GM12892 (cell line): ENCODE data around the gene GHR.

Experiments
- DNase-seq: peaks from one replicate; pipeline ENCODE4 v3.0.0; 2011; ENCODE audit not compliant: insufficient read length
- FAIRE-seq: peaks from 2 replicates; lab custom pipeline; 2011; peaks lifted over from hg19 to GRCh38; lab: Jason Lieb, UNC
- POLR2A ChIP-seq: IDR thresholded peaks from 2 replicates; pipeline ENCODE4 v1.6.1; 2011; ENCODE audit warnings: low read depth, low read length, control low read depth
- POLR2AphosphoS5 ChIP-seq: IDR thresholded peaks from 2 replicates; pipeline ENCODE4 v1.6.1; 2011; ENCODE audit warnings: low read depth, low read length, control low read depth
- TAF1 ChIP-seq: IDR thresholded peaks from 2 replicates; pipeline ENCODE4 v1.6.1; 2011; ENCODE audit warnings: low read depth, mild to moderate bottlenecking, control low read depth, low read length, borderline replicate concordance

Gene GHR

DNA sequence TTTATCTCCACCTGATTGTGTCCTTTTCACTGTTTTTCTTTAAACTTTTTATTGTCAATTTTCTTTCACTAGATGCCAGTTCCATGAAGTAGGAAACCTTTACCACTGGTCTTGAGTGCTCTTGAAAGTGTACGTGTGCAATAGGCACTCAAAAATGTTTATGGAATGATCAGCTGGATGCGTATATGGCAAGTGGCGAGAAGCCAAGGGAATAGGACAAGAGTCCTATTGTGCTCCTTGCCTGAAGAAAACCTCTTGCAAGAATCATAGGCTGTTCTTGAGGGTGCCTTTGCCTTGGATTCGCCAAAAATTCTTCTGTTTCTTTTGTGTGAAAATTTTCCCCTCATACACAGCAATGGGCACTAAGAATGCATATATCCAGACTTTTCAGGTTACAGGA lies 97.7 kb downstream of the GHR start:
- no peak for DNase-seq
- no peak for FAIRE-seq
- no peak for TF ChIP-seq POLR2A
- no peak for TF ChIP-seq TAF1
- no peak for TF ChIP-seq POLR2AphosphoS5

DNA sequence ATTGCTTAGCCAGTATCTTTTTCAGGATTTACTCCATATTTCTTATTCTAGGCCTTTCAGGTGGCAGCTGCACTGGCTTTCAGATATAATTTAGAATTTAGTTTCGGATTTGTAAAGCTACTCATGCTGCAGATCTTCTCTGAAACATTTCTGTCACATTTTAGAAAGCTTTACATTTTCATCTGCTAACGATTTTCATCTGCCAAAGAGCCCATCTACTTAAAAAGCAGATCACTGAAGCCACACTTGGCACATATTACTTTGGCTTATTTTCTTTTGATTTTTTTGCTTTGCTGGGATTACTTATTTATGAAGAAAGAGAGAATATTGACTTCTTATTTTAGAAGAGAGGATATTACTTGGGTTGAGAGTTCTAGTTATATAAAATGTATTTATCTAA lies 98.2 kb downstream of the GHR start:
- TF ChIP-seq POLR2A (no peak), TAF1 (no peak), POLR2AphosphoS5 (no peak)
- no peak for FAIRE-seq
- no peak for DNase-seq

DNA sequence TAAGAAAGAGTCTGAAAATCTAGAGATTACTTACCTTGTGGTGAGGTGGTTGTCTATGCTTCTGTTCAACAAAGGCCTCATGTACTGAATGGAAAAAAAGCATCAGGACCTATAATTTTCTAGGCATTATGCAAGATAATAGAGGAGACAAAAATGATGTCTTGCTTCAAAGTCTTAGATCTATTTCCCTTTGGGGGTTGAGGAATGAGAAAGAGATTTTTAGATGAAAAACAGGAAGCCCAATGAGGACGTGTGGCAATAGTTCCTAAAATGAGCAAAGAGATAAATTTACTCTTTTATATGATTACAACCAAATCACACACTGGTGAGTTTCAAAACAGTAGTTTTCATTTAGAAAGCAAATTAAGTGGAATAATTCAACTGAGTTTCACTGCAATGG lies 99.5 kb downstream of the GHR start:
- DNase-seq (no peak), FAIRE-seq (no peak)
- TF ChIP-seq POLR2A (no peak), TAF1 (no peak), POLR2AphosphoS5 (no peak)

DNA sequence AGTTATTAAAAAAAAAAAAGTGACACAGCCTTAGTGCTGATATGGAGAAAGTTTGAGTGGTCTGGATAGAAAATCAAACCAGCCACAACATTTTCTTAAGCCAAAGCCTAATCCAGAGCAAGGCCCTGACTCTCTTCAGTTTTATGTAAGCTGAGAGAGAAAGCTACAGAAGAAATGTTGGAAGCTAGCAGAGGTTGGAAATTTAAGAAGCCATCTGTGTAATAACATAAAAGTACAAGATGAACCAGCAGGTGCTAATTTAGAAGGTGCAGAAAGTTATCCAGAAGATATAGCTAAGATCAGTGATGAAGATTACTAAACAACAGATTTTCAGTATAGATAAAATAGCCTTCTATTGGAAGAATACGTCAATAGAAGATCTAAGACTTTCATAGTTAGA lies 102.9 kb downstream of the GHR start:
- no peak for FAIRE-seq
- DNase-seq = no peak
- TF ChIP-seq POLR2A (no peak), TAF1 (no peak), POLR2AphosphoS5 (no peak)

DNA sequence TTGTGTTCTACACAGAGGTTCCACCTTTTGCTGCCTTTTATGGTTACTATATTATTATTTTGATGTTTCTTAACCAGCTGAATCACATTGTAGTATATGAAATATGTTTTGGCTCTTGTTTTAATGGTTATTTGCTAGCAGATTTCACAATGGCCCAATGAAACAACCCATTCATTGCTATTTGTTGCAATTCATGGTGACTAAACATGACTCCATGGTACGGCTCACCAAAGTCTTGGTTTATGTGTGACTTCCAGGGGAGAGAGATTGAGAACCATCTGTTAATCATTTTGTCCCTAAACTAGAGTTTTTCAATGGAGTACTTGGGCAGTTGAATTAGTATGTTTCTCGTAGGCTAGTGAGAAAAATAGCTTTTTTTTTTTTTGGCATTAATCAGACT lies 108.4 kb downstream of the GHR start:
- FAIRE-seq (no peak), DNase-seq (no peak)
- TF ChIP-seq POLR2A (no peak), POLR2AphosphoS5 (no peak), TAF1 (no peak)

DNA sequence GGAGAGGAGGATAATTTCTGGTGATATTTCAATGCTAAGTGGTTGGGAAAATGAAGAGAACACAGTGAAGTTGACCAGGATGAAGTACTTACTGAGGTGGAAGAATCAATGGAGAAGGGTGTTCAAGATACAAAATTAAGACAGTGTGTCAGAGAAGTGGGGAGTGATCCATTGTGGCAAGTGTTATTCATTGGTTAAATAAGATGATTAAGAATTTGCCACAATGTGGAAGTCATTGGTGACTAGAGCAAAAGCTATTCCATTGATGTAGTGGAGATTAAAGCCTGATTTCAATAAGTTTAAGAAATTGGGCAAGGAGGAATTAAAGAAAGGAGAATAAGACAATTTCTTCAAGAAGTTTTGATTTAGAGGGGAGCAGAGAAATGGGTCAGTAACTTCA lies 118.9 kb downstream of the GHR start:
- no peak for TF ChIP-seq TAF1
- FAIRE-seq = no peak

DNA sequence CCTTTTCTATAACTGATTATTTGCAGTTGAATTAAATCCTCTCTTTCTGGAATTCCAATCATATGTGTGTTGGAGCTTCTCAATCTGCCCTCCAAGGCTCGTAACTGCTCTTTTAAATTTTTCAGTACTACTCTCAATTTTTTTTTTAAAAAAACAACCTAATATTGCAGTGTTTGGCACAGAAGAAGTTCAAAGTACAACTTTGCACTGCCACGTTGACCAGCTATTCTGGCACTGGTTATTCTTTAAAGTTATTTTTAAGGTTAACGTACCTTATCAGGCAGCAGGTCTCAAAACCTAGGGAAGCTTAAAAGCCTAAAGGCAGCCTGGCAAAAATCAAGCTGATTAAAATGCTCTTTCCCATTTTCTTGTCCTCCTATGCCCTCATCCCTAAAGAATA lies 120.5 kb downstream of the GHR start:
- FAIRE-seq = no peak
- TF ChIP-seq POLR2AphosphoS5 = no peak
- DNase-seq = no peak

More for the DNA sequence above, 118.9 kb downstream of the GHR start:
- DNase-seq = no peak

DNA sequence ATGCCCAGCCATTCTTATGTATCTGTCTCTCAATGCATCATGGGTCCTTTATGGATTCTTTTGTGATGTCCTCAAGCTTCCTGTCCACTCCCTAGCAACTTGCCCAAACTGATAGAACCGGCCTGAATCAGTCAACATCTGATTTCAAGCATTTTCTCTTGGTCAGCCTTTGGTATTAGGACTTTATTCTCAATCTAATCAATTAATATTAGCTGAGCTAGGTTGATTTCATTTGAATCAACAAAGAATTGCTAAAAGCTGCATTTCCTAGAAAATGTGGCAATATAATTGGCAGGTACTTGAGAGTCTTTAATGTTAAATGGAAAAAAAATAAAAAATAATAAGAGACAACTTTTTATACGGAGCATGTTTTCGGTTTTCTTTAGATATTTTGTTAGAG lies 121.8 kb downstream of the GHR start:
- no peak for DNase-seq
- TF ChIP-seq TAF1 (no peak), POLR2A (no peak), POLR2AphosphoS5 (no peak)
- no peak for FAIRE-seq

DNA sequence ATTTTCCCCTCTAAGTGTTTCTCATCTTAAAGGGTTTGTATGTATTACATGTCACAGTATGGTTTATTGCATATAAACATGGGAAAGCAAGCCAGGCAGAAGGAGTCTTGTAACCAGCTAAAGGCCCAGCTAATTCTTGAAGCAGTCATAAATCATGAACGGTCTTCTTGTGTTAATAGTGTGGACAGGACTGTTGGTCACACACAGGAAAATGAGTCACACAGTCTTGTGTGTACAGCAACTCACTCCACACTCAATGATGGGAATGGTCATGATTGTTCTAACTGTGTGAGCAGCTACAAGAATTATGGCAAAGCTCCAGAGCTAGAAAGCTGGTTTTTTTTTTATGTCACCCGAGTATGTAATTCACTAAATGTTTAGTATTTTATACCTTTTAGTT lies 123.9 kb downstream of the GHR start:
- TF ChIP-seq TAF1 (no peak), POLR2A (no peak), POLR2AphosphoS5 (no peak)
- no peak for DNase-seq
- FAIRE-seq = peak; percentile 33

DNA sequence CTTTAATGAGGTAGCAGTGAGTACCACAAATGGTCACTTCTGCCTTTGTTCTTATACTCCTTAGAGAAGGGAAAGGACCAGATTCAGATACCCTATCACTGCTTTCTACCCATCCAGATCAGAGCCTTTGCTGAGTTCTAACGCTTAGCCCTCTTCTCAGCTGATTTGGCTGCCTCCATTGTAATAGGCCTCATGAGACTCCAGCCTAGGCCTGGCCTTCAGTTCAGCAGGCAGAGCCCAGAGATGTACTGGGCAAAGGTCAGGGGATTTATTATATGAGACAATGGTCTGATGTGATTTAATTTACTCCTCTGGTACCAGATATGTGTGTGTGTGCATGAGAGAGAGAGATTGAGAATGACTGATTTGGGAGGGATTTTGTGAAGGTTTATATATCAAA lies 124.7 kb downstream of the GHR start:
- FAIRE-seq (no peak), DNase-seq (no peak)

DNA sequence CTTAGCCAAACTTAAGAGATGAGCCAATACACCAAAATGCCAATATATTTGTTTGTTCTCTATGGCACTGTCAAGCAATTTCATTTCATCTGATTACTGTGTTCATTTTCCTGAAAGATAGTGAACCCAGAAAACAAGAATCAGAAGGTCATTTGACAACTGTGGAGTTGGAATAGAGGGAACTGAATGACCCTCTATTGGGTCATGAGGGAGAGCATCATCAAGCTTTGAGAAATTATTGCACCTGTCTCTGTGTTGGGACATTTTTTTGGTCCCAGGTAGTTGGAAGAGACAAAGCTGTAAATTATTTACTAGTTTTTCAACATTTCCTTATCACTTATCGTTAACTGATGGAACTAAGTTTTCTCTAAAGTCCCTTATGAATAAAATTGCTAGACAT lies 129.4 kb downstream of the GHR start:
- FAIRE-seq (no peak), DNase-seq (no peak)
- no peak for TF ChIP-seq POLR2A
- TF ChIP-seq TAF1 = no peak
- no peak for TF ChIP-seq POLR2AphosphoS5

More for the DNA sequence above, 124.7 kb downstream of the GHR start:
- TF ChIP-seq POLR2A (no peak), TAF1 (no peak), POLR2AphosphoS5 (no peak)

DNA sequence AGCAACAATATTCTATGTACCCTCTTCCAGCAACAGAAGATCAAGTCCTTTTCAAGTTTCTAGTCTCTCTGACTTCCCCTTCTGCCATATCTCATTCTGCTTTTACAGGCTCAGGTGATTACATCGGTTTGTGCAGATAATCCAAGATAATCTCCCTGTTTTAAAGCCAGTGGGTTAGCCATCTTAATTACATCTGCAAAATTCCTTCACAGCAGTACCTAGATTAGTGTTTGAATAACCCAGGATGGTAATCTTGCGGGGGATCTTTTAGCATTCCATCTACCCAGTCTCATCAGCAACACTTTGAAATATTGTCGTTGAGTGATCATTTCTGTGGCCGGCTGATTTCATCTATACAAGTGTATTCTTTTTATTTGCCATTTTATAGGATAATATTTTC lies 130.2 kb downstream of the GHR start:
- FAIRE-seq (no peak), DNase-seq (no peak)
- TF ChIP-seq POLR2AphosphoS5 (no peak), TAF1 (no peak), POLR2A (no peak)

DNA sequence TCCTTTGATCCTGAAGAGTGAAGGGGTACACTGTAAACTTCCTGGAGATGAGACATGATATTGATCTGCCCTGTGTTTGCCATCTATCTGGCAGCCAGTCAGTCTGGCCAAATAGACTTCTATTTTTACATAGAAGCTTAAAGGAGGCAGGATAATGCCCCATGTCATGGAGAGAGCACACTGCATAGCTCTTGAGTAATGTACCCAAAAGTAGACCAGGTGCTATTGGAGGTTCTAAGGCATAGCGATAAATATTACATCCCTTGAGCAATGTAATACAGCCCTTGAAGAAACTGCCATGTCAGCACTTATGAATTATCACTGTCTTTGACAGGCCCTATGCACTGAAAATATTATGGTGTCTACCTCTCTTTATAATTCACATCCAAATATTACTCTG lies 131.8 kb downstream of the GHR start:
- no peak for DNase-seq
- no peak for FAIRE-seq
- TF ChIP-seq TAF1 = no peak
- no peak for TF ChIP-seq POLR2A
- no peak for TF ChIP-seq POLR2AphosphoS5

DNA sequence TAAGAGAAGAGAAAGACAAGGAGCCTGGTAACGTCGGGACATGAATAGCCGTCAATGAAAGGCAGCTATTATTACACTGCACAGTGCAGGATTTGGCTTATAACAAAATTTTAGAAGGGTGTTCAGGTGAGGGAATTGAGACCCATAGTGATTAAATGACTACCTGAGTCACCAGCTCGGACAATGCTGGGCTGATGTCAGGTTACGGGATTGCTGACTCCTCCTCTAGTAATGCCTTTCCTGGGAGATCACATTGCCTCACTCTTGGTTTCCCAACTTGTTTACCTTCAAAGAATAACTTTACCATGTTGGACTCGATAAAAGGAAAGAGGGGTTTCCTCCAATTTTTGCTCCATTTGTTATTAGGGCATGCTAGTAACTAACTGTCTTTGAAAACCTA lies 132.6 kb downstream of the GHR start:
- FAIRE-seq (no peak), DNase-seq (no peak)
- no peak for TF ChIP-seq POLR2AphosphoS5
- no peak for TF ChIP-seq POLR2A
- no peak for TF ChIP-seq TAF1
